K562 (cell line): ENCODE results near the gene BCAN. TPM values are rescaled to one million over a fixed set of nuclear protein-coding genes. Genes with fewer than 3 reads are reported as not detected.
A peak's percentile ranks its signal among the peaks of the same experiment; 100 is the strongest.

Experiments used
- C11orf30 ChIP-seq: fragments of 450-650 bp; IDR thresholded peaks from 2 replicates; pipeline ENCODE4 v1.6.1; 2016; ENCODE audit warnings: low read depth, mild to moderate bottlenecking
- CBFB ChIP-seq: sonication (generic); formaldehyde crosslinking; IDR thresholded peaks from 2 replicates; pipeline ENCODE4 v1.4.0; 2020; ENCODE audit warnings: mild to moderate bottlenecking, missing genetic modification reagents
- CBX1 ChIP-seq: sonication (generic); IDR thresholded peaks from 2 replicates; pipeline ENCODE4 v1.6.1; 2016; ENCODE audit warnings: antibody characterized with exemption, low read depth, mild to moderate bottlenecking
- CBX8 ChIP-seq: fragments of 200-600 bp; sonication (generic); IDR thresholded peaks from 2 replicates; pipeline ENCODE4 v1.6.1; 2012; ENCODE audit warnings: borderline replicate concordance, mixed run types, low read depth, mild to moderate bottlenecking, moderate library complexity, mixed read lengths, low read length, control low read depth, inconsistent platforms; ENCODE audit not compliant: poor library complexity, severe bottlenecking; ENCODE audit errors: extremely low read depth
- HMG20B ChIP-seq: fragments of 250-450 bp; sonication (Bioruptor Pico); IDR thresholded peaks from 2 replicates; pipeline ENCODE4 v1.5.0; 2021; ENCODE audit warnings: mild to moderate bottlenecking
- HNRNPUL1 ChIP-seq: fragments of 200-400 bp; formaldehyde crosslinking; IDR thresholded peaks from 2 replicates; pipeline ENCODE4 v1.6.1; 2017; ENCODE audit warnings: low read length
- MTA2 ChIP-seq: fragments of 450-650 bp; IDR thresholded peaks from 2 replicates; pipeline ENCODE4 v1.6.1; 2016; ENCODE audit warnings: low read depth
- MTF1 ChIP-seq: fragments of 250-450 bp; sonication (Bioruptor Pico); IDR thresholded peaks from 2 replicates; pipeline ENCODE4 v1.9.0; 2021; ENCODE audit warnings: moderate library complexity, mild to moderate bottlenecking, inconsistent platforms, borderline replicate concordance
- ZNF133 ChIP-seq: fragments of 250-450 bp; sonication (Bioruptor Pico); IDR thresholded peaks from 2 replicates; pipeline ENCODE4 v1.4.0; 2020; ENCODE audit warnings: mild to moderate bottlenecking
- ZNF197 ChIP-seq: fragments of 200-800 bp; sonication (Bioruptor generic); IDR thresholded peaks from 2 replicates; pipeline ENCODE4 v1.6.1; 2016; ENCODE audit warnings: low read depth, missing genetic modification characterization, missing compliant biosample characterization
- ZNF217 ChIP-seq: sonication (generic); formaldehyde crosslinking; IDR thresholded peaks from 2 replicates; pipeline ENCODE4 v1.8.0; 2022; ENCODE audit warnings: mild to moderate bottlenecking, missing genetic modification reagents
- ZNF408 ChIP-seq: fragments of 250-450 bp; sonication (Bioruptor Pico); IDR thresholded peaks from 2 replicates; pipeline ENCODE4 v1.4.0; 2020; ENCODE audit warnings: low read depth, mild to moderate bottlenecking, moderate library complexity
- polyA plus RNA-seq, 8 experiments: library from polyadenylated mRNA; depleted of rRNA in 4 of 8; stranded (reverse) in 5 of 8; unstranded in 3 of 8; fragments of >200 nt; fragmentation: Nextera tagmentation in 2 of 8; fragmentation: Illumina TruSeq in 1 of 8; extraction: Ambion mirVana in 2 of 8; extraction: Trizol in 1 of 8; gene quantifications; 2 replicates each; pipeline versions ENCODE4 v1.2.1 to v1.2.3, GENCODE V29; 2011 to 2014; ENCODE audit warnings: inconsistent platforms in 1 of 8, missing spikeins in 1 of 8
- total RNA-seq, 7 experiments: library from RNA; depleted of rRNA in 6 of 7; stranded (reverse); fragments of >200 nt in 6 of 7; fragmentation: Illumina TruSeq in 2 of 7; extraction: Trizol in 2 of 7; gene quantifications; 2 replicates each; pipeline versions ENCODE4 v1.2.1 to v1.2.3, GENCODE V29; 2011 to 2021; ENCODE audit warnings: low replicate concordance in 1 of 7
- TF ChIP-seq, protein P1 (sequence below): sonication (generic); formaldehyde crosslinking; IDR thresholded peaks from 2 replicates; pipeline ENCODE4 v1.9.0; 2022; ENCODE audit warnings: mild to moderate bottlenecking, missing genetic modification reagents
- TF ChIP-seq, protein P2 (sequence below): fragments of 450-650 bp; IDR thresholded peaks from 2 replicates; pipeline ENCODE4 v1.6.1; 2016; ENCODE audit warnings: low read depth
- TF ChIP-seq, protein P3 (sequence below): fragments of 150-350 bp; IDR thresholded peaks from 2 replicates; pipeline ENCODE4 v1.6.1; 2014; ENCODE audit warnings: low read depth, mild to moderate bottlenecking, low read length, borderline replicate concordance

The BCAN gene
- total and polyA plus RNA-seq, 9 of the 15 experiments (the other 6 are each of a cell fraction or from before 2014, with no cell fraction given) = 0.04 to 0.33 (median 0.14) TPM; not detected in 5

DNA sequence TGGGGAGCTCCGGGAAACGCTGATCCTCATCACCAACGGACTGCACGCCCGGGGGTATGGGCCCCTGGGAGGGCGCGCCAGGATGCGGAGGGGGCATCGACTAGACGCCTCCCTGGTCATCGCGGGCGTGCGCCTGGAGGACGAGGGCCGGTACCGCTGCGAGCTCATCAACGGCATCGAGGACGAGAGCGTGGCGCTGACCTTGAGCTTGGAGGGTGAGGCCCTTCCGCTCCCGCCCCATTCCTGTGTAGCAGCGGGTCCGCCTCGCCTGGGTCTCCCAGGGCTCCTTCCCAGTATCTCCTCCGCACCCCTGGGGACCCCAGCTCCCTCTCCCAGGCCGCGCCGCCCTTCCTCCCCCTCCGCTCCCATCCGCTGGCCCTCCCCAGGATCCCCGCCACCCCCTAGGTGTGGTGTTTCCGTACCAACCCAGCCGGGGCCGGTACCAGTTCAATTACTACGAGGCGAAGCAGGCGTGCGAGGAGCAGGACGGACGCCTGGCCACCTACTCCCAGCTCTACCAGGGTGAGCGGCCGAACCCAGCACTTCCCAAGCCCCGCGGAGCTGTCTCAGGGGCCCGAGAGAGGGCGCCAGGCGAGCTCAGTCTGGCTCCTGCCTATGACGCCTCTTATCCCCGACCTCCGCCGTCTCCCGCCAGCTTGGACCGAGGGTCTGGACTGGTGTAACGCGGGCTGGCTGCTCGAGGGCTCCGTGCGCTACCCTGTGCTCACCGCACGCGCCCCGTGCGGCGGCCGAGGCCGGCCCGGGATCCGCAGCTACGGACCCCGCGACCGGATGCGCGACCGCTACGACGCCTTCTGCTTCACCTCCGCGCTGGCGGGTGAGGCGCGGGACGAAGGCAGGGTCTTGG is 17.7 kb upstream of the BCAN start (continued):
- TF ChIP-seq ZNF217 (CRISPR knock-in tag) = no peak
- TF ChIP-seq ZNF408 (CRISPR knock-in tag) = no peak
- TF ChIP-seq CBX8 = no peak
- no peak for TF ChIP-seq MTA2
- TF ChIP-seq MTF1 (CRISPR knock-in tag) = no peak
- TF ChIP-seq, protein P1, sequence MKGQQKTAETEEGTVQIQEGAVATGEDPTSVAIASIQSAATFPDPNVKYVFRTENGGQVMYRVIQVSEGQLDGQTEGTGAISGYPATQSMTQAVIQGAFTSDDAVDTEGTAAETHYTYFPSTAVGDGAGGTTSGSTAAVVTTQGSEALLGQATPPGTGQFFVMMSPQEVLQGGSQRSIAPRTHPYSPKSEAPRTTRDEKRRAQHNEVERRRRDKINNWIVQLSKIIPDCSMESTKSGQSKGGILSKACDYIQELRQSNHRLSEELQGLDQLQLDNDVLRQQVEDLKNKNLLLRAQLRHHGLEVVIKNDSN (CRISPR knock-in tag) = peak; percentile 32; the same call in 1 of the 2 replicates
- TF ChIP-seq CBX1 = no peak
- no peak for TF ChIP-seq ZNF133 (CRISPR knock-in tag)
- TF ChIP-seq ZNF197 = no peak
- no peak for TF ChIP-seq HMG20B (CRISPR knock-in tag)
- TF ChIP-seq CBFB (CRISPR knock-in tag) = no peak
- TF ChIP-seq C11orf30 = peak; percentile 85
- TF ChIP-seq HNRNPUL1 = no peak
- TF ChIP-seq, protein P2, sequence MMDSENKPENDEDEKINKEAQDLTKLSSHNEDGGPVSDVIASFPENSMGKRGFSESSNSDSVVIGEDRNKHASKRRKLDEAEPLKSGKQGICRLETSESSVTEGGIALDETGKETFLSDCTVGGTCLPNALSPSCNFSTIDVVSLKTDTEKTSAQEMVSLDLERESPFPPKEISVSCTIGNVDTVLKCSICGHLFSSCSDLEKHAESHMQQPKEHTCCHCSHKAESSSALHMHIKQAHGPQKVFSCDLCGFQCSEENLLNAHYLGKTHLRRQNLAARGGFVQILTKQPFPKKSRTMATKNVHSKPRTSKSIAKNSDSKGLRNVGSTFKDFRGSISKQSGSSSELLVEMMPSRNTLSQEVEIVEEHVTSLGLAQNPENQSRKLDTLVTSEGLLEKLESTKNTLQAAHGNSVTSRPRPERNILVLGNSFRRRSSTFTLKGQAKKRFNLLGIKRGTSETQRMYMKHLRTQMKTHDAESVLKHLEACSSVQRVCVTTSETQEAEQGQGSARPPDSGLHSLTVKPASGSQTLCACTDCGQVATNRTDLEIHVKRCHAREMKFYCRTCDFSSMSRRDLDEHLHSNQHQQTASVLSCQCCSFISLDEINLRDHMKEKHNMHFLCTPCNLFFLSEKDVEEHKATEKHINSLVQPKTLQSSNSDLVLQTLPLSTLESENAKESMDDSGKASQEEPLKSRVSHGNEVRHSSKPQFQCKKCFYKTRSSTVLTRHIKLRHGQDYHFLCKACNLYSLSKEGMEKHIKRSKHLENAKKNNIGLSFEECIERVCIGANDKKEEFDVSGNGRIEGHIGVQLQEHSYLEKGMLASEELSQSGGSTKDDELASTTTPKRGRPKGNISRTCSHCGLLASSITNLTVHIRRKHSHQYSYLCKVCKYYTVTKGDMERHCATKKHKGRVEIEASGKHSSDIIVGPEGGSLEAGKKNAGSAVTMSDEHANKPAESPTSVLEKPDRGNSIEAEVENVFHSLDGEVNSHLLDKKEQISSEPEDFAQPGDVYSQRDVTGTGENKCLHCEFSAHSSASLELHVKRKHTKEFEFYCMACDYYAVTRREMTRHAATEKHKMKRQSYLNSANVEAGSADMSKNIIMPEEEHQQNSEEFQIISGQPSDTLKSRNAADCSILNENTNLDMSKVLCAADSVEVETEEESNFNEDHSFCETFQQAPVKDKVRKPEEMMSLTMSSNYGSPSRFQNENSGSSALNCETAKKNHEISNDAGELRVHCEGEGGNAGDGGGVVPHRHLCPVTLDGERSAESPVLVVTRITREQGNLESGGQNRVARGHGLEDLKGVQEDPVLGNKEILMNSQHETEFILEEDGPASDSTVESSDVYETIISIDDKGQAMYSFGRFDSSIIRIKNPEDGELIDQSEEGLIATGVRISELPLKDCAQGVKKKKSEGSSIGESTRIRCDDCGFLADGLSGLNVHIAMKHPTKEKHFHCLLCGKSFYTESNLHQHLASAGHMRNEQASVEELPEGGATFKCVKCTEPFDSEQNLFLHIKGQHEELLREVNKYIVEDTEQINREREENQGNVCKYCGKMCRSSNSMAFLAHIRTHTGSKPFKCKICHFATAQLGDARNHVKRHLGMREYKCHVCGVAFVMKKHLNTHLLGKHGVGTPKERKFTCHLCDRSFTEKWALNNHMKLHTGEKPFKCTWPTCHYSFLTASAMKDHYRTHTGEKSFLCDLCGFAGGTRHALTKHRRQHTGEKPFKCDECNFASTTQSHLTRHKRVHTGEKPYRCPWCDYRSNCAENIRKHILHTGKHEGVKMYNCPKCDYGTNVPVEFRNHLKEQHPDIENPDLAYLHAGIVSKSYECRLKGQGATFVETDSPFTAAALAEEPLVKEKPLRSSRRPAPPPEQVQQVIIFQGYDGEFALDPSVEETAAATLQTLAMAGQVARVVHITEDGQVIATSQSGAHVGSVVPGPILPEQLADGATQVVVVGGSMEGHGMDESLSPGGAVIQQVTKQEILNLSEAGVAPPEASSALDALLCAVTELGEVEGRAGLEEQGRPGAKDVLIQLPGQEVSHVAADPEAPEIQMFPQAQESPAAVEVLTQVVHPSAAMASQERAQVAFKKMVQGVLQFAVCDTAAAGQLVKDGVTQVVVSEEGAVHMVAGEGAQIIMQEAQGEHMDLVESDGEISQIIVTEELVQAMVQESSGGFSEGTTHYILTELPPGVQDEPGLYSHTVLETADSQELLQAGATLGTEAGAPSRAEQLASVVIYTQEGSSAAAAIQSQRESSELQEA = no peak
- TF ChIP-seq, protein P3, sequence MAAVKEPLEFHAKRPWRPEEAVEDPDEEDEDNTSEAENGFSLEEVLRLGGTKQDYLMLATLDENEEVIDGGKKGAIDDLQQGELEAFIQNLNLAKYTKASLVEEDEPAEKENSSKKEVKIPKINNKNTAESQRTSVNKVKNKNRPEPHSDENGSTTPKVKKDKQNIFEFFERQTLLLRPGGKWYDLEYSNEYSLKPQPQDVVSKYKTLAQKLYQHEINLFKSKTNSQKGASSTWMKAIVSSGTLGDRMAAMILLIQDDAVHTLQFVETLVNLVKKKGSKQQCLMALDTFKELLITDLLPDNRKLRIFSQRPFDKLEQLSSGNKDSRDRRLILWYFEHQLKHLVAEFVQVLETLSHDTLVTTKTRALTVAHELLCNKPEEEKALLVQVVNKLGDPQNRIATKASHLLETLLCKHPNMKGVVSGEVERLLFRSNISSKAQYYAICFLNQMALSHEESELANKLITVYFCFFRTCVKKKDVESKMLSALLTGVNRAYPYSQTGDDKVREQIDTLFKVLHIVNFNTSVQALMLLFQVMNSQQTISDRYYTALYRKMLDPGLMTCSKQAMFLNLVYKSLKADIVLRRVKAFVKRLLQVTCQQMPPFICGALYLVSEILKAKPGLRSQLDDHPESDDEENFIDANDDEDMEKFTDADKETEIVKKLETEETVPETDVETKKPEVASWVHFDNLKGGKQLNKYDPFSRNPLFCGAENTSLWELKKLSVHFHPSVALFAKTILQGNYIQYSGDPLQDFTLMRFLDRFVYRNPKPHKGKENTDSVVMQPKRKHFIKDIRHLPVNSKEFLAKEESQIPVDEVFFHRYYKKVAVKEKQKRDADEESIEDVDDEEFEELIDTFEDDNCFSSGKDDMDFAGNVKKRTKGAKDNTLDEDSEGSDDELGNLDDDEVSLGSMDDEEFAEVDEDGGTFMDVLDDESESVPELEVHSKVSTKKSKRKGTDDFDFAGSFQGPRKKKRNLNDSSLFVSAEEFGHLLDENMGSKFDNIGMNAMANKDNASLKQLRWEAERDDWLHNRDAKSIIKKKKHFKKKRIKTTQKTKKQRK = no peak
